ENCODE measurements around the gene KNCN. TPM values are rescaled to one million over a fixed set of nuclear protein-coding genes. Genes with fewer than 3 reads are reported as not detected.

Gene KNCN
- total RNA-seq, 2 experiments from 2014 or later: not detected

GRCh38 chr1:46562498-46562897 lies 11.1 kb upstream of the KNCN start:
- no peaks in the 10 kb centered on the region for H3K27me3 Mint-ChIP-seq
- ChIA-PET POLR2A (no interaction called here), CTCF (interaction anchor here (1.1 kb wide), 1 partner anchor 15 kb away, joined by 3 read pairs; no protein-coding TSS in a partner anchor)
- H3K4me3 Mint-ChIP-seq: no peak overlapping the region
- DNase-seq: no peak
- H3K36me3 Mint-ChIP-seq: peaks cover 8% of the 10 kb centered on the region
- no peak overlapping the region for H3K27ac Mint-ChIP-seq
- no peaks in the 10 kb centered on the region for H3K9me3 Mint-ChIP-seq
- no peaks in the 10 kb centered on the region for H3K4me1 Mint-ChIP-seq (ENCODE audit: low read depth)
- intact Hi-C loops (cut with micrococcal nuclease): no loop called here

- Mint-ChIP-seq H3K27me3 (no peaks in the 10 kb centered on the region), H3K27ac (no peak overlapping the region), H3K4me3 (no peak overlapping the region), H3K36me3 (peaks cover 4% of the 10 kb centered on the region), H3K9me3 (no peaks in the 10 kb centered on the region), H3K4me1 (ENCODE audit: low read depth) (no peaks in the 10 kb centered on the region)
- no peak for DNase-seq
- POLR2A ChIA-PET: no interaction called here
- CTCF ChIA-PET: interaction anchor here (0.7 to 1.0 kb wide), 2 partner anchors 10 to 13 kb away, joined by 3 read pairs; no protein-coding TSS in a partner anchor
- intact Hi-C loops (cut with micrococcal nuclease): no loop called here
Observed at GRCh38 chr1:46558966-46559365, 7.5 kb upstream of the KNCN start.

- H3K27me3 Mint-ChIP-seq: no peaks in the 10 kb centered on the region
- intact Hi-C loops (cut with micrococcal nuclease): no loop called here
- ChIA-PET POLR2A (no interaction called here), CTCF (interaction anchor here (0.7 to 1.0 kb wide), 2 partner anchors 9 to 12 kb away, joined by 3 read pairs; no protein-coding TSS in a partner anchor)
- no peak for DNase-seq
- no peaks in the 10 kb centered on the region for H3K4me1 Mint-ChIP-seq (ENCODE audit: low read depth)
- H3K36me3 Mint-ChIP-seq: peaks cover 4% of the 10 kb centered on the region
- H3K9me3 Mint-ChIP-seq: no peaks in the 10 kb centered on the region
- H3K27ac Mint-ChIP-seq: no peak overlapping the region
- H3K4me3 Mint-ChIP-seq: no peak overlapping the region
Observed at GRCh38 chr1:46558141-46558963, 6.9 kb upstream of the KNCN start.

GRCh38 chr1:46557403-46557802 lies 6.0 kb upstream of the KNCN start:
- CTCF ChIA-PET: no interaction called here
- intact Hi-C loops (cut with micrococcal nuclease): no loop called here
- DNase-seq: no peak
- Mint-ChIP-seq H3K4me3 (no peak overlapping the region), H3K4me1 (ENCODE audit: low read depth) (no peaks in the 10 kb centered on the region), H3K9me3 (no peaks in the 10 kb centered on the region), H3K36me3 (peaks cover 4% of the 10 kb centered on the region), H3K27ac (no peak overlapping the region), H3K27me3 (no peaks in the 10 kb centered on the region)
- POLR2A ChIA-PET: no interaction called here

GRCh38 chr1:46556822-46557221 lies 5.4 kb upstream of the KNCN start:
- Mint-ChIP-seq H3K27ac (no peak overlapping the region), H3K36me3 (peaks cover 3% of the 10 kb centered on the region), H3K4me1 (ENCODE audit: low read depth) (no peaks in the 10 kb centered on the region), H3K4me3 (no peak overlapping the region), H3K9me3 (no peaks in the 10 kb centered on the region), H3K27me3 (no peaks in the 10 kb centered on the region)
- intact Hi-C loops (cut with micrococcal nuclease): no loop called here
- ChIA-PET POLR2A (no interaction called here), CTCF (no interaction called here)
- DNase-seq: no peak

- Mint-ChIP-seq H3K27me3 (no peaks in the 10 kb centered on the region), H3K36me3 (peaks cover 3% of the 10 kb centered on the region), H3K27ac (no peak overlapping the region), H3K4me1 (ENCODE audit: low read depth) (no peaks in the 10 kb centered on the region), H3K4me3 (no peak overlapping the region), H3K9me3 (no peaks in the 10 kb centered on the region)
- ChIA-PET CTCF (interaction anchor here (0.7 to 1.2 kb wide), 2 partner anchors 21 to 128 kb away, joined by 3 read pairs; no protein-coding TSS in a partner anchor), POLR2A (no interaction called here)
- no peak for DNase-seq
- intact Hi-C loops (cut with micrococcal nuclease): no loop called here
Observed at GRCh38 chr1:46555826-46556619, 4.6 kb upstream of the KNCN start.

GRCh38 chr1:46554597-46555381 lies 3.3 kb upstream of the KNCN start:
- ChIA-PET CTCF (interaction anchor here (1.2 kb wide), 1 partner anchor 20 kb away, joined by 3 read pairs; no protein-coding TSS in a partner anchor), POLR2A (no interaction called here)
- no peak for DNase-seq
- no peaks in the 10 kb centered on the region for H3K27me3 Mint-ChIP-seq
- peaks cover 3% of the 10 kb centered on the region for H3K36me3 Mint-ChIP-seq
- no peak overlapping the region for H3K27ac Mint-ChIP-seq
- peaks cover 2% of the 10 kb centered on the region for H3K4me1 Mint-ChIP-seq (ENCODE audit: low read depth)
- intact Hi-C loops (cut with micrococcal nuclease): no loop called here
- no peaks in the 10 kb centered on the region for H3K9me3 Mint-ChIP-seq
- H3K4me3 Mint-ChIP-seq: no peak overlapping the region

- POLR2A ChIA-PET: no interaction called here
- Mint-ChIP-seq H3K27me3 (no peaks in the 10 kb centered on the region), H3K9me3 (no peaks in the 10 kb centered on the region), H3K4me1 (ENCODE audit: low read depth) (peaks cover 8% of the 10 kb centered on the region), H3K27ac (no peak overlapping the region), H3K4me3 (no peak overlapping the region), H3K36me3 (peaks cover 3% of the 10 kb centered on the region)
- no peak for DNase-seq
- intact Hi-C loops (cut with micrococcal nuclease): no loop called here
- CTCF ChIA-PET: no interaction called here
Observed at GRCh38 chr1:46554236-46554596, 2.8 kb upstream of the KNCN start.

GRCh38 chr1:46553506-46553905 lies 2.1 kb upstream of the KNCN start:
- DNase-seq: no peak
- Mint-ChIP-seq H3K4me1 (ENCODE audit: low read depth) (peaks cover 9% of the 10 kb centered on the region), H3K27me3 (no peaks in the 10 kb centered on the region), H3K27ac (no peak overlapping the region), H3K4me3 (no peak overlapping the region), H3K36me3 (peaks cover 3% of the 10 kb centered on the region), H3K9me3 (no peaks in the 10 kb centered on the region)
- ChIA-PET CTCF (no interaction called here), POLR2A (no interaction called here)
- intact Hi-C loops (cut with micrococcal nuclease): no loop called here

GRCh38 chr1:46552357-46553237 lies 1.1 kb upstream of the KNCN start:
- no peak overlapping the region for H3K4me3 Mint-ChIP-seq
- ChIA-PET POLR2A (no interaction called here), CTCF (no interaction called here)
- H3K27me3 Mint-ChIP-seq: no peaks in the 10 kb centered on the region
- H3K36me3 Mint-ChIP-seq: no peaks in the 10 kb centered on the region
- intact Hi-C loops (cut with micrococcal nuclease): no loop called here
- no peak overlapping the region for H3K27ac Mint-ChIP-seq
- no peak for DNase-seq
- H3K9me3 Mint-ChIP-seq: no peaks in the 10 kb centered on the region
- peaks cover 9% of the 10 kb centered on the region for H3K4me1 Mint-ChIP-seq (ENCODE audit: low read depth)

GRCh38 chr1:46550751-46551231 lies 656 bp downstream of the KNCN start:
- POLR2A ChIA-PET: interaction anchor here (0.6 kb wide), 1 partner anchor 54 kb away, joined by 3 read pairs; the partner anchor contains the start of gene MKNK1
- Mint-ChIP-seq H3K27me3 (peaks cover 8% of the 10 kb centered on the region), H3K36me3 (no peaks in the 10 kb centered on the region), H3K4me3 (no peak overlapping the region), H3K9me3 (no peaks in the 10 kb centered on the region), H3K27ac (no peak overlapping the region), H3K4me1 (ENCODE audit: low read depth) (peaks cover 9% of the 10 kb centered on the region)
- no peak for DNase-seq
- intact Hi-C loops (cut with micrococcal nuclease): no loop called here
- CTCF ChIA-PET: interaction anchor here (0.9 to 2.1 kb wide), 2 partner anchors 16 to 104 kb away, joined by 5 to 8 read pairs; a partner anchor contains a TSS

All from activated CD4-positive, alpha-beta memory T cell treated with anti-CD3 and anti-CD28 coated beads for 36 hours (primary cell).